ENCODE results near the gene ACAD9.
"Not testable (repeated sequence)": the region's sequence is repeated elsewhere in the genome, so short reads cannot be mapped to it uniquely, and the experiment has no call there.

ACAD9 gene

GRCh38 chr3:128861491-128861890 lies 17.9 kb upstream of the ACAD9 start:
- Histone ChIP-seq H3K4me3 (no peak overlapping the region), H3K27ac (no peak overlapping the region)
- no peak for TF ChIP-seq CTCF (IDR thresholded peaks at IDR 0.05)
- no peak for DNase-seq (ENCODE audit: low spot score)

GRCh38 chr3:128863560-128863959 lies 15.9 kb upstream of the ACAD9 start:
- H3K4me3 ChIP-seq, result no peak overlapping the region
- no peak overlapping the region for H3K27ac ChIP-seq
- no peak for DNase-seq (ENCODE audit: low spot score)
- no peak for TF ChIP-seq CTCF (IDR thresholded peaks at IDR 0.05)

GRCh38 chr3:128864351-128864811 lies 15.0 kb upstream of the ACAD9 start:
- Histone ChIP-seq H3K27ac (peak overlapping the region in 1 of 2 donors; percentile 28), H3K4me3 (no peak overlapping the region)
- no peak for DNase-seq (ENCODE audit: low spot score)
- no peak for TF ChIP-seq CTCF (IDR thresholded peaks at IDR 0.05)

- not testable (repeated sequence) for DNase-seq (ENCODE audit: low spot score); H3K4me3 ChIP-seq
- H3K27ac ChIP-seq, result peak overlapping the region in 1 of 2 donors; percentile 28
Observed at GRCh38 chr3:128864849-128865804, 14.3 kb upstream of the ACAD9 start.

- H3K27ac ChIP-seq, result no peak overlapping the region
- DNase-seq (ENCODE audit: low spot score), result no peak
- TF ChIP-seq CTCF (IDR thresholded peaks at IDR 0.05), result no peak
- no peak overlapping the region for H3K4me3 ChIP-seq
Observed at GRCh38 chr3:128867200-128868125, 12.0 kb upstream of the ACAD9 start.

- Histone ChIP-seq H3K27ac (no peak overlapping the region), H3K4me3 (no peak overlapping the region)
- TF ChIP-seq CTCF (IDR thresholded peaks at IDR 0.05), result no peak
- DNase-seq (ENCODE audit: low spot score), result no peak
Observed at GRCh38 chr3:128870347-128870746, 9.1 kb upstream of the ACAD9 start.

- Histone ChIP-seq H3K4me3 (no peak overlapping the region), H3K27ac (no peak overlapping the region)
- TF ChIP-seq CTCF (IDR thresholded peaks at IDR 0.05), result no peak
- DNase-seq (ENCODE audit: low spot score), result no peak
Observed at GRCh38 chr3:128872282-128872681, 7.1 kb upstream of the ACAD9 start.
